Lower leg skin (tissue), 4 donors: Measurements from ENCODE around the gene ANXA11. TPM values are rescaled to one million over a fixed set of nuclear protein-coding genes. Genes with fewer than 3 reads are reported as not detected.

Experiments used
- DNase-seq, 2 donors: peaks; one replicate each; pipeline ENCODE4 v3.0.0-alpha.2; 2019; ENCODE audit warnings: low spot score in 2 of 2
- H3K4me3 ChIP-seq: fragments of 200-600 bp; sonication (generic); 2 replicates; pipeline ENCODE4 v1.5.1; 2017; ENCODE audit warnings: mild to moderate bottlenecking, low read depth; ENCODE audit not compliant: poor library complexity, severe bottlenecking
- POLR2A ChIP-seq, 2 donors: fragments of 450-650 bp; IDR thresholded peaks; one replicate each; pipeline ENCODE4 v1.6.1; 2016 to 2017; ENCODE audit warnings: antibody characterized with exemption in 2 of 2, mild to moderate bottlenecking in 1 of 2, moderate library complexity in 1 of 2
- WGBS, 2 donors: methylation state at CpG; one replicate each; pipeline ENCODE4 v1.1.5; 2018; 5-methylcytosine and 5-hydroxymethylcytosine counted together
- intact Hi-C: fragments of 100-400 bp; cut with DNase I; formaldehyde crosslinking; loops from one replicate; pipeline ENCODE4 v1.15.0; 2023; ENCODE audit warnings: low total_unique reads
- total RNA-seq, 4 donors: library from RNA; depleted of rRNA; stranded (reverse); fragments of >200 nt; gene quantifications; one replicate each; pipeline ENCODE4 v1.1.0, GENCODE V29; 2016
- TF ChIP-seq, protein P1 (sequence below), 3 donors: fragments of 450-650 bp; IDR thresholded peaks; one replicate each; pipeline ENCODE4 v1.5.1; 2016; ENCODE audit warnings: antibody characterized with exemption in 3 of 3, mild to moderate bottlenecking in 3 of 3, moderate library complexity in 2 of 3

The ANXA11 gene
- total RNA-seq, 4 donors from 2014 or later = 68.4 to 109 (median 100) TPM

DNA sequence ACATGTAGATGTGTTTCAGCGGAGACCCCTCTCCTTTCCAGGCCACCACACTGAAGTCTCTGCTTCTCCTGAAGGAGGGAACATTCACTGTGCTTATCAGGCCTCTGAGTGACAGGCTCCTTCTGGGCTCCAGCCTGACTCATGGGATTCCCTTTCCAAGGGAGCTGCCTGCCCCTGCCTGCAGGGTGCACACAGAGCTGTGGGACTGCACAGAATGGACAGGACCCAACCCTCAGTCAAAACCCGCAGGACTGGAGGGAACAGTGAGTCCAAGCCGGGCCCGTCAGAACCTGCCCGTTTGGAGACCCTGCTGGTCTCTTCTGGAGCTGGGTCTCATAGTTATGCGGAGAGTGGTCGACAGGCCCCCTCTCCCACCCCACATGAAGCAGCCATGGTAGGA lies 40.2 kb downstream of the ANXA11 start:
- H3K4me3 ChIP-seq = no peak overlapping the region
- intact Hi-C loops = no loop called here
- no peak for DNase-seq
- TF ChIP-seq, protein P1, sequence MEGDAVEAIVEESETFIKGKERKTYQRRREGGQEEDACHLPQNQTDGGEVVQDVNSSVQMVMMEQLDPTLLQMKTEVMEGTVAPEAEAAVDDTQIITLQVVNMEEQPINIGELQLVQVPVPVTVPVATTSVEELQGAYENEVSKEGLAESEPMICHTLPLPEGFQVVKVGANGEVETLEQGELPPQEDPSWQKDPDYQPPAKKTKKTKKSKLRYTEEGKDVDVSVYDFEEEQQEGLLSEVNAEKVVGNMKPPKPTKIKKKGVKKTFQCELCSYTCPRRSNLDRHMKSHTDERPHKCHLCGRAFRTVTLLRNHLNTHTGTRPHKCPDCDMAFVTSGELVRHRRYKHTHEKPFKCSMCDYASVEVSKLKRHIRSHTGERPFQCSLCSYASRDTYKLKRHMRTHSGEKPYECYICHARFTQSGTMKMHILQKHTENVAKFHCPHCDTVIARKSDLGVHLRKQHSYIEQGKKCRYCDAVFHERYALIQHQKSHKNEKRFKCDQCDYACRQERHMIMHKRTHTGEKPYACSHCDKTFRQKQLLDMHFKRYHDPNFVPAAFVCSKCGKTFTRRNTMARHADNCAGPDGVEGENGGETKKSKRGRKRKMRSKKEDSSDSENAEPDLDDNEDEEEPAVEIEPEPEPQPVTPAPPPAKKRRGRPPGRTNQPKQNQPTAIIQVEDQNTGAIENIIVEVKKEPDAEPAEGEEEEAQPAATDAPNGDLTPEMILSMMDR (IDR thresholded peaks at IDR 0.05) = no peak
- 69 to 78% methylated on average over 7 of the region's 7 CpGs for WGBS, 2 donors

DNA sequence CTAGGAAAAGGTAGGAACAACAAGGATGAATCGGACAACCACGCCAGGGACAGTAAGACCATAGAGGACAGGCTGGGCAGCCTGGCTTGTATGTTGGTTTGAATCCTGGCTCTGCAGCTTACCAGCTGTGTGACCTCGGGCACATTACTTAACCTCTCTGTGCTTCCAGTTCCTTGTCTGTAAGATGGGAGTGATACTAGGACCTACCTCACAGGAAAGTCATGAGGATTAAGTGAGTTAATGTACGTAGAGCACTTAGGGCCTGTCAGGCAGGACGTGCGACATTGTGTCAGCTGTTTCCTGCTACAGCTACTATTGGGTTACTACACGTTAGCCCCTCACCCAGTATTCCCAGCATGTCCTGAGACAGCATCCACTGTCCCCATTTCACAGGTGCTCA lies 40.7 kb downstream of the ANXA11 start:
- TF ChIP-seq, protein P1 (IDR thresholded peaks at IDR 0.05) = no peak
- TF ChIP-seq POLR2A (IDR thresholded peaks at IDR 0.05) = no peak
- no peak for DNase-seq
- H3K4me3 ChIP-seq = no peak overlapping the region
- WGBS, 2 donors = 79 to 89% methylated on average over 7 of the region's 7 CpGs
- intact Hi-C loops = no loop called here

DNA sequence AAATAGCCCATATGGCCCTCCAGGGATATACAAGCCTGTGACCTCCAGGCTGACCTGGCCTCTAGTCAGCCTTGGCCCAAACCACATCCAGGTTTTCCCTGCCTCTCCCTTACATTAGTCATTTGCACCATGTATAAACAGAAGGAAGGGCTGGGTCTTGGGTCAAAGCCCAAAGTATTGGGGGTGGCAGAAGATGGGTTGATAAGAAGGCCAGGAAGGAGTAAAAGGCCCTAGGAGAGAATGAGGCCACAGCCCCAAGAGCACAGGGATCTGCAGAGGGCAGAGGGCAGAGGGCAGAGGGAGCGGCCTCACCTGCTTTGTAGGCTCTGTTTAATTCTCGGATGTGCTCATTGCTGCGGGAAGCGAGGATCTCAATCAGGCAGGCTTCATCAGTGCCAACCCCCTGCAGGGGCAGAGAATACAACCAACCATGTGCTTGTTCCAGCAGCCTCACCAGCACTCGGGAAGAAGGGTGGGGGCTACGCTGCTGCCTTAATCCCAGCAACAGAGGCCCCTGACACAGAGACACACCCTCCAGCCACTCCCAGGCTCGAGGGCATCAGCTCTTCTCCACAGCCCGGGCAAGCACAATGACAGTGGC lies 41.5 kb downstream of the ANXA11 start:
- WGBS, 2 donors = 9 to 47% methylated on average over 8 of the region's 8 CpGs
- TF ChIP-seq, protein P1 (IDR thresholded peaks at IDR 0.05) = no peak
- no peak for TF ChIP-seq POLR2A (IDR thresholded peaks at IDR 0.05)
- no peak for DNase-seq
- no peak overlapping the region for H3K4me3 ChIP-seq
- intact Hi-C loops = no loop called here

DNA sequence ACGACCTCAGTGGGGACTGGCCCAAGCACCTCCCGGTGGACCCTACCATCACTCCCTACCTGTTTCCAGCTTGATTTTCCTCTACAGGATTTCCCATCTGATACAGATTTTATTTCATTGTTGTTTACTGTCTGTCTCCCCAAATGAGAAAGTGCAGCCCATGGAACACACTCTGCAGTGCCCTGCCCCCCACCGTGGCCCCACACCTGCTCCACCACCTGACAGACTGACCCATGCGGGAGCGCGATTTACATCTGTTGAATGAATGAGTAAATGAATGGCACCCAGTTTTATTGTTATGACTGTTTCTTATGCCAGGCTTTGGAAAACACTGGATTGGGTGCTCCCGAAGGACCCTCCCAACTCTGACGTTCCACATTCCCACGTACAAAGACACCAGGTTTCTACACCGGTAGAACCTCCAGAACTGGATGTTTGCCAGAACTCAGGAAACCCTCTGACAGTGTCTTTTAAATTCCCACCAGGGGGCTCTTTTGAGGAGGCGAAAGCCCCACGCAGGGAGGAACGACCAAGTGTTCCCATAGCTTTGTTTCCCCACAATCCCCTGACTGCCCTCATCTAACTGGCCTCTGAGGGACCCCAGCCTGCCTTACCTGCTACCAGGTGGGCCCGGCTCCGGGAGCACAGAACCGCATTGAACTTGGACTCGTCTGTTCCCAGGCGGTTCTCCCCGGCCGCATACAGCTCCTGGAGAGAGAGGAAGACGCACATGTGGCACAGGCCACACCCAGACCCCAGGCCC lies 43.8 kb downstream of the ANXA11 start:
- no peak for DNase-seq
- WGBS, 2 donors = 78 to 82% methylated on average over 21 of the region's 21 CpGs
- intact Hi-C loops = no loop called here

DNA sequence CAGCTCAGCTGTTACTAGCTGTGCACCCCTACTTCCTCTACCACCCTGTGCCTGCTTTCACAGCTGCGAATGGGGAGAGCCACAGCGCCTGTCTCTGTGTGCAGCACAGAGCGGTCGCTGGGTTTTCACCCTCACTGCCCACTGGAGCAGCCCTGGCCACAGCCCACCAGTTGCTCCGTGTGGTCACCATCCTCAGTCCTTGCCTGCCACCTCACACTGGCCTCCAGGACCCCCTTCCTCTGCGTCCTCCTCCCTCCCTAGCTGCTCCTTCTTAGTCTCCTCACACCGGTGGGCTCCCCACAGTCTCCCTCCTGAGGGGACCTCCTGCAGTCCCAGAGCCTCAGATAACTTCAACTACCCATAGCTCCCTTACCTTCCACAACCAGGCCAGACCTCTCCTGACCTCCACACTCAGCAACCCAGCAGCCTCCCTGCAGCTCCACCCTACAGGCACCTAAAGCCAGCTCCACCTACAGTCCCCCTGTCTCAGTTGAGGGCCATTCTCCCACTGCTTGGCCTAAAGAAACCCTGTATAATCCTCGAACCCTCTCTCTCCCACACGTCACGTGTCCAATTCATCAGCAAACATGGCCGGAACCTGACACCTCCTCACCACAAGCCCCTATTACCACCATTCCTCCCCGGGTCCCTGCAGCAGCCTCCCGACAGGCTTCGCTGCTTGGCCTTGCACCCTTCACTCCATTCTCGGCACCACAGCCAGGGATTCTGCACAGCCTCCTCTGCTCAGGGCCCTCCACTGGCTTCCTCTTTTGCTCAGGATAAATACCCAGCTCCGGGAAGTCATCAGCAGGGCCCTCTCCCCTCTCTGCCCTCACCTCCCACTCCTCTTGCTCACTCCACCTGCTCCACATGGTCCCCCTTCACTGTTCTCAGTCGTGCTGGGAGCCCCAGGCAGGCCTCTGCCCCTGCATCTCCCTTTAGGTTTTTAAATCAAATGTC lies 44.7 kb downstream of the ANXA11 start:
- no peak for DNase-seq

More for the DNA sequence above, 43.8 kb downstream of the ANXA11 start:
- TF ChIP-seq, protein P1 (IDR thresholded peaks at IDR 0.05) = no peak
- TF ChIP-seq POLR2A (IDR thresholded peaks at IDR 0.05) = no peak
- H3K4me3 ChIP-seq = no peak overlapping the region

More for the DNA sequence above, 44.7 kb downstream of the ANXA11 start:
- intact Hi-C loops = no loop called here
- TF ChIP-seq POLR2A (IDR thresholded peaks at IDR 0.05) = no peak
- TF ChIP-seq, protein P1 (IDR thresholded peaks at IDR 0.05) = no peak
- WGBS, 2 donors = 91% methylated on average over 17 of the region's 17 CpGs
- no peak overlapping the region for H3K4me3 ChIP-seq
